ENCODE data around the gene PGM1. TPM values are rescaled to one million over a fixed set of nuclear protein-coding genes. Genes with fewer than 3 reads are reported as not detected.
A peak's percentile ranks its signal among the peaks of the same experiment; 100 is the strongest.

PGM1 gene
- total RNA-seq, 1 donor from 2014 or later: 31.1 TPM

DNA sequence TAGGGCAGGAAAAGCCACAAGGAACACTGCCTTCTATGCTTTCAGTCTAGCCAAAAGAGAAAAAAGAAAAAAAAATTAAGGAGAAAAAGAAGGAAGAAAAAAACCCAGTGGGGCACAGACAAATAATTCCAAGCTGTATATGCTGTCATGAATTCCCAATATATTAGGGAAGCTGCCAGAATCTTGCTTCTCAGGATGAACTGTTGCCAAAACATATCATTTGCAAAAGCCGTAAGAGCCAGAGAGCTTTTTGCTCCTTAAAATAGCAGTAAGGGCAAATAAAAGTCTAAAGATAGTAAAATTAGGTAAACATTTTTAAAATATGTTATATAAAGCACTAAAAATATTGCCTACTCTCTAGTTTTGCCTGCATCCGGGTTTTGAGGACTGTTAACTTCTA lies 52.1 kb downstream of the PGM1 start:
- Mint-ChIP-seq H3K27me3 (no peaks in the 10 kb centered on the region), H3K36me3 (ENCODE audit: insufficient read depth) (peaks cover 14% of the 10 kb centered on the region), H3K27ac (no peak overlapping the region), H3K4me1 (ENCODE audit: low read depth) (peaks cover 57% of the 10 kb centered on the region), H3K4me3 (ENCODE audit: low read depth) (no peak overlapping the region), H3K9me3 (ENCODE audit: low read depth) (peaks cover 5% of the 10 kb centered on the region)
- TF ChIP-seq, protein P1, sequence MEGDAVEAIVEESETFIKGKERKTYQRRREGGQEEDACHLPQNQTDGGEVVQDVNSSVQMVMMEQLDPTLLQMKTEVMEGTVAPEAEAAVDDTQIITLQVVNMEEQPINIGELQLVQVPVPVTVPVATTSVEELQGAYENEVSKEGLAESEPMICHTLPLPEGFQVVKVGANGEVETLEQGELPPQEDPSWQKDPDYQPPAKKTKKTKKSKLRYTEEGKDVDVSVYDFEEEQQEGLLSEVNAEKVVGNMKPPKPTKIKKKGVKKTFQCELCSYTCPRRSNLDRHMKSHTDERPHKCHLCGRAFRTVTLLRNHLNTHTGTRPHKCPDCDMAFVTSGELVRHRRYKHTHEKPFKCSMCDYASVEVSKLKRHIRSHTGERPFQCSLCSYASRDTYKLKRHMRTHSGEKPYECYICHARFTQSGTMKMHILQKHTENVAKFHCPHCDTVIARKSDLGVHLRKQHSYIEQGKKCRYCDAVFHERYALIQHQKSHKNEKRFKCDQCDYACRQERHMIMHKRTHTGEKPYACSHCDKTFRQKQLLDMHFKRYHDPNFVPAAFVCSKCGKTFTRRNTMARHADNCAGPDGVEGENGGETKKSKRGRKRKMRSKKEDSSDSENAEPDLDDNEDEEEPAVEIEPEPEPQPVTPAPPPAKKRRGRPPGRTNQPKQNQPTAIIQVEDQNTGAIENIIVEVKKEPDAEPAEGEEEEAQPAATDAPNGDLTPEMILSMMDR (IDR thresholded peaks at IDR 0.05; ENCODE audit: unreplicated experiment): no peak
- DNase-seq (ENCODE audit: low spot score, unreplicated experiment): no peak

DNA sequence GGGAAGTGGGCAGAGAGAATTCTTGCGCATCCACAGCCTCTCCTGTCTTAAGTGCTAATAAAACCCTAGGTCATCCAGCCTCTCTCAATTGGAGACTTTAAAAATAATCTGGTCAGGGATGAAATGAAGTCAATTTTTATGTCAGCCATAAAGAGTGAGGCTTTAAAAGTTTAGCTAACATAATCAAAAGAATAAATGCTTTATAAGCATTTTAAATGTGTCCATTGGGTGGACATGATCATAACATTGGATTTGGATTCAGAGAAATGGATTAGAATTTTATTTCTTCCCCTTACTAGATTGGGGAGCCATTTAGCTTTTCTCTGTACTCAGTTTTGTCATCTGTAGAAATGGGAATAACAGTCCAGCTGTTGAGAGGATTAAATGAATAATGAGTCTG lies 55.5 kb downstream of the PGM1 start:
- Mint-ChIP-seq H3K27me3 (no peaks in the 10 kb centered on the region), H3K4me3 (ENCODE audit: low read depth) (no peak overlapping the region), H3K36me3 (ENCODE audit: insufficient read depth) (peaks cover 16% of the 10 kb centered on the region)

DNA sequence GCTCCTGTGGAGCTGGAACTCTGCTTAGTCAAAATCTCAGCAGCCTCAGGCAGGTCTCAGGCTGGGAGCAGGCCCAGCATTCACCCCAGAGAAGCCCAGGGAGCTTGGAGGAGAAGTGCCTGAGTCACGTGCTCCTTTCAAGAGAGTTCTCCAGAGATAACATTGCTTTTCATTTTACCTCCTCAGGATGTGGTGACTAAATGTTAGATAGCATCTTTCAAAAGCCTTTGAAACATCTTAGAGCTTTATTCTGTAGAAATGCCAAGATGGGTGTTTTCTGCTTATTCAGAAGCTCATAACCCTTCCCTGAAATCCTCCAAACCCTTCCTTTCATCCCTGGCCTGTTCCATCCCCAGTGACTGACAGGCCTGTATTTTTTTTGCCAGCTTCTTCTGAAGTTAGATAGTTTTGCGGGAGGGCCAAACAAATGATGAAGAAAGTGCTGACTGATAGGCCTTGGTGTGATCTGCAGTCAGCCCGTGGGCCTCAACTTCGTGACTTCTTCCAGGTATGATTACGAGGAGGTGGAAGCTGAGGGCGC lies 58.0 kb downstream of the PGM1 start:
- DNase-seq (ENCODE audit: low spot score, unreplicated experiment): no peak
- TF ChIP-seq, protein P1 (IDR thresholded peaks at IDR 0.05; ENCODE audit: unreplicated experiment): no peak
- peaks cover 28% of the 10 kb centered on the region for H3K4me1 Mint-ChIP-seq (ENCODE audit: low read depth)
- H3K9me3 Mint-ChIP-seq (ENCODE audit: low read depth): no peaks in the 10 kb centered on the region
- peaks cover 16% of the 10 kb centered on the region for H3K36me3 Mint-ChIP-seq (ENCODE audit: insufficient read depth)
- no peaks in the 10 kb centered on the region for H3K27me3 Mint-ChIP-seq
- peak overlapping the region; percentile 79 for H3K27ac Mint-ChIP-seq
- H3K4me3 Mint-ChIP-seq (ENCODE audit: low read depth): peak overlapping the region; percentile 21

More for the DNA sequence above, 55.5 kb downstream of the PGM1 start:
- DNase-seq (ENCODE audit: low spot score, unreplicated experiment): no peak
- TF ChIP-seq, protein P1 (IDR thresholded peaks at IDR 0.05; ENCODE audit: unreplicated experiment): no peak
- Mint-ChIP-seq H3K4me1 (ENCODE audit: low read depth) (peaks cover 41% of the 10 kb centered on the region), H3K9me3 (ENCODE audit: low read depth) (peaks cover 5% of the 10 kb centered on the region), H3K27ac (no peak overlapping the region)

DNA sequence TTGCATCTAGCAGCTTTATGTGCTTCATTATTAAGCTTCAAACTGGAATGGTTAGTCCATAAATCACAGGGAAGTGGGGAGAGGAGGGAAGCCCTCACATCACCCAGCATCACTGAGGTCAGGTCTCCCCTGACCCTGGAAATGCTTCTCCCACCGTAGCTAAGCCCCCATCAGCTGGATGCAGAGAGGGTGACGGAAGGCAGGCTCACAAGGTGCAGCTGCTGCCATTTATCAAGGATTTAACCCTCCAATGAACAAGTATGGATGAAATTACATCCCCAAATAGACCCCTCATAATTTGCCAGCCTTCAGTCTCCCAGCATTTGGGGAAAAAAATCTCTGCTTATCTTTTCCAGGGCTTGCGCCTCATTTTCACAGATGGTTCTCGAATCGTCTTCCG lies 60.8 kb downstream of the PGM1 start:
- Mint-ChIP-seq H3K4me3 (ENCODE audit: low read depth) (no peak overlapping the region), H3K9me3 (ENCODE audit: low read depth) (peaks cover 5% of the 10 kb centered on the region), H3K27ac (no peak overlapping the region), H3K36me3 (ENCODE audit: insufficient read depth) (peaks cover 23% of the 10 kb centered on the region), H3K27me3 (no peaks in the 10 kb centered on the region), H3K4me1 (ENCODE audit: low read depth) (peaks cover 23% of the 10 kb centered on the region)
- no peak for DNase-seq (ENCODE audit: low spot score, unreplicated experiment)
- TF ChIP-seq, protein P1 (IDR thresholded peaks at IDR 0.05; ENCODE audit: unreplicated experiment): no peak

DNA sequence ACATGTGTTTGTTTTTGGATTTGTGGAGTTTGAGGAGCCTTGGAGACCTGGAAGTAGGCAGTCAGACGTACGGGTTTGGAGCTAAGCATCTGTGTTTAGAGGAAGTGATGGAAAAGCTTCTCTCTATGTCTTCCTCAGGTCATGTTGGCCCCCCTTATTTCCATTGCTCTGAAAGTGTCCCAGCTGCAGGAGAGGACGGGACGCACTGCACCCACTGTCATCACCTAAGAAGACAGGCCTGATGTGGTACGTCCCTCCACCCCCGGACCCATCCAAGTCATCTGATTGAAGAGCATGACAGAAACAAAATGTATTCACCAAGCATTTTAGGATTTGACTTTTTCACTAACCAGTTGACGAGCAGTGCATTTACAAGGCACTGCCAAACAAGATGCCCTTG lies 66.2 kb downstream of the PGM1 start:
- TF ChIP-seq, protein P1 (IDR thresholded peaks at IDR 0.05; ENCODE audit: unreplicated experiment): no peak

More for the DNA sequence above, 66.2 kb downstream of the PGM1 start:
- DNase-seq (ENCODE audit: low spot score, unreplicated experiment): no peak
- H3K27me3 Mint-ChIP-seq: no peaks in the 10 kb centered on the region
- peaks cover 5% of the 10 kb centered on the region for H3K9me3 Mint-ChIP-seq (ENCODE audit: low read depth)
- peaks cover 25% of the 10 kb centered on the region for H3K36me3 Mint-ChIP-seq (ENCODE audit: insufficient read depth)
- no peak overlapping the region for H3K4me3 Mint-ChIP-seq (ENCODE audit: low read depth)
- H3K27ac Mint-ChIP-seq: no peak overlapping the region
- peaks cover 10% of the 10 kb centered on the region for H3K4me1 Mint-ChIP-seq (ENCODE audit: low read depth)
